SK-MEL-5 (cell line): ENCODE results near the gene MAST4. TPM values are rescaled to one million over a fixed set of nuclear protein-coding genes. Genes with fewer than 3 reads are reported as not detected.
A peak's percentile ranks its signal among the peaks of the same experiment; 100 is the strongest.

Experiments used
- DNase-seq: peaks from one replicate; pipeline ENCODE4 v3.0.0-alpha.2; 2016; ENCODE audit warnings: low read depth, low spot score
- in situ Hi-C: cut with HindIII; loops from 2 replicates; pipeline ENCODE4 v1.10.0; 2016; ENCODE audit warnings: low sequenced_read_pairs, high pct_unique_total_duplicates, low pct_unique_long_range_greater_than_20kb
- total RNA-seq: library from RNA; depleted of rRNA; stranded (reverse); fragments of >200 nt; shearing (Covaris generic); gene quantifications from 2 replicates; pipeline ENCODE4 v1.2.3, GENCODE V29; 2014

MAST4 gene
- total RNA-seq, 1 experiment from 2014 or later = 1.6 TPM

DNA sequence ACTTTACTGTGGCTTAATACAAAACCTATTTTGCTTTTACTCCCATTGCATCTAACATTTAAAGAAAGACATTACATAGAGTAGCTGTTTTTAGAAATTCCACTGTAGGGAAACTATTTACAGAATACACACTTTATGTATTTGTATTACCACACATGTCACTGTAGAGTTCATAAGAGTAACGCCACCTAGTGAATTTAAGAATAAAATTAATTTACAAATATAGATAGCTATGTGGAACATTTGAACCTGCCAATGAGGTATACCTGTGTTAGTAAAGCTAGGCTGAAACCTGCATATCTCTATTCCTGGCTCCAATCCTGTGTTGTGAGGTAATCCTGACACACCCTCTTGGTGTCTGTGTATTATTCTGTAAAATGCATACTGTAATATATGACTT, 234.4 kb downstream of the MAST4 start:
- peak; percentile 8 for DNase-seq
- in situ Hi-C loops = no loop called here

DNA sequence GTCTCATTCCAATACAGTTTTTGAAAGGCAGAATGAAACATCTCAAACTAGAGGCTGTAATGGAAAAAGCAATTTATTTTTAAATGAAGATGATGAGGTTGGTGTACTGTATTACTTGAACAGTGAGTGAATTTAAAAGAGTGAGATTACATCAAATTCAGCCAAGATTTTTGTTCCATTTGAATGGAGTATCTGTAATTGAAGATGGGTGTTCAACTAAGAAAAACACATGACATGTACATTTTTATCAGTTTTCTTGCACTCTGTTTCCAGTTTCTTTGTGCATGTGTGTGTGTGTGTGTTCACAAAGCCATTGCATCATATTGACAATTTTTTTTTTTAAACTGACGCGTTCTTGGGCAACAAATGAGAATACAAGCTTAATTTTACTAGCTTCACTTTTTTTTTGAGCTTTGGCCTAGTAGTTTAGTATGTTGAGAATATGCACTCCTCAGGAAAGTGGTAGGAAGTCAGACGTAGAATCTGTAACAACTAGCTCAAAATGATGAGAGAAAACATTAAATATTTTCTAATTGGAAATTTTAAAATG, 243.5 kb downstream of the MAST4 start:
- in situ Hi-C loops = no loop called here
- DNase-seq = no peak

DNA sequence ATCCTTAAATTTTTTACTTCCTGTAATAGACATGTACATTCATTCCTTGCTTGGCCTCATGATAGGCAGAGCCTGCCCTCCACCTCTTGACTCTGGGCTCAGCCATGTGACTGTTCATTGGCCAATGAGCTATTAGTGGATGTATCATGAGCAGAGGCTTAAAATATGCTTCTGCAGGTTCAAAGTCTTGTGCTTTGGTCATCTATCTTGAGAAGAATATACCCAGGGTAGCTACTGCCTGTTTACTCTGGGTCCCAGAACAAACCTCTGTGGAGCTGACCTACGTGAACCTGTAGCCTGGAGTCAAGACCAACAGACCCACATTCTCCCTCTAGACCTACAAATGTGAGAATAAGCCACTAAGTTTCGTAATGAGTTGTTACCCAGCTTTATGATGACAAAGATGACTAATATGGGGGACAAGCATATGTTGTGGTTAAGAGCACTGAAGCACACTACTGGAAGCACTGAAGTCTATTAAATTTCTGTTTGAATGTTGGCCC, 244.4 kb downstream of the MAST4 start:
- DNase-seq = no peak
- in situ Hi-C loops = no loop called here

DNA sequence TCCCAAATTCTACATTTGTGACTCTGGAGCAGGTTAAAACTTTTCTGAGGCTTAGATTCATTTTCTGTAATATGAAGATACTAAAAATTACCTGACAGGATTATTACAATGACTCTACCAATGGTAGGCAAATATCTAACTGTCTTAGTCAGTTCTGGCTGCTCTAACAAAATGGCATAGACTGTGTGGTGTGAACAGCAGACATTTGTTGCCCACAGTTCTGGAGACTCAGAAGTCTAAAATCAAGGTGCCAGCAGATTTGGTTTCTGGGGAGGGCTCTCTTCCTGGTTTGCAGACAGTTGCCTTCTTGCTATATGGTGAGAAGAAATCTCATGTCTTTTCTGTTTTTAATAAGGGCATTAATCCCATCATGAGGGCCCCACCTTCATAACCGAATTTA, 245.1 kb downstream of the MAST4 start:
- in situ Hi-C loops = no loop called here
- no peak for DNase-seq

DNA sequence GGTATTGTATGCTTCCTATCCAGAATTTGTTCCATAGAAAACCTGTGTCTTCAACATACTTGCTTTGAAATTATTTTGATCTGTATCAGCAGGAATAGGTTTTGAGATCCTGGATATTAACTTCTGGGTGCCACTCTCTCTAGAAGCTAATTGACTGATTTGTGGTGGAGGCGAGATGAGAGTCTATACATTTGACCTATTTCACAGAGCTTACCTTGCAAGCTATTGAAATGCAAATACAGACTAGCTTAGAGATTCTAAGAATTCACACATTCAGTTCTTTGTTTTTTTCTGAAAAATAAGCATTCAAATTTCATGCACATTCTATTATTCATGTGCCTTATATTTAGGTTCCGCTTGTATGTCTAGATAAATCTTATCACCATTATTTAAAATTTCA, 246.3 kb downstream of the MAST4 start:
- DNase-seq = no peak
- in situ Hi-C loops = no loop called here

DNA sequence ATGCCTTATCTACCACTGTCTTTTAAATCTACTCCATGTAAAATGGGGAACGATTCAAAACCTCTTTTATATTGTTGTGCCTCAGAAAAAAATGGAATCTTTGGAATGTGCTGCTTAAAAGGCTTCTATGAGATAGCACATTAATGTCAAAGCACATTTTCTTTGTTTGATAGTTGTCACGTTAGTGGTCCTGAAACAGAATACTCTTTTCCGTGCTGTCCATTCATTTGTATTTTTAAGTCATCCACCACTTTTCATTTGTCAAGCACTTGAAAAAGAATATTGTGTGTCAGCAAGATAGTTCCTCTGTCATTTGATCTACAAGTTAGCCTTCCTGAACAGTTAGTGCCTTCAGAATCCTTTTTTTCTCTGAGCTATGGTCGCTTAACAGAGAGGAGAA, 246.9 kb downstream of the MAST4 start:
- in situ Hi-C loops = no loop called here
- no peak for DNase-seq

GRCh38 chr5:66848749-66849641, 252.8 kb downstream of the MAST4 start:
- DNase-seq = no peak
- in situ Hi-C loops = no loop called here

DNA sequence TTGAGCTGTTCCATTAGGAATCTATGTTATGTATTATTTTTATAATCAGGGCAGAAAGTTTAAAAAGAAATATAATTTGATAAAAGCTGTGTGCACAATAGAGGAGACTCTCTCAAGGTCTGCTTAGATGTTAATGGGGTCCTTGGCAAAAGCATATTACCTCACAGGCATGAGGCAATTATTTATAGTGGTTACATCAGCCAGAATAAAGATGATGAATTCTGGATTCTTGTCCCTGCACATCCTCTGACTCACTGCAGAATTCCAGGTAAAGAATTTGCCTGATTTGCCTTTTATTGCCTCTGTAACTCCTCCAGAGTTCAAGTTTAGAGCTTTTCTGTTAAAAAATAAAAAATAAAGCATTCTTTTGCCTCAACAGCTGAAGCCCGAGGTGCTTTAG, 253.6 kb downstream of the MAST4 start:
- in situ Hi-C loops = no loop called here
- no peak for DNase-seq

DNA sequence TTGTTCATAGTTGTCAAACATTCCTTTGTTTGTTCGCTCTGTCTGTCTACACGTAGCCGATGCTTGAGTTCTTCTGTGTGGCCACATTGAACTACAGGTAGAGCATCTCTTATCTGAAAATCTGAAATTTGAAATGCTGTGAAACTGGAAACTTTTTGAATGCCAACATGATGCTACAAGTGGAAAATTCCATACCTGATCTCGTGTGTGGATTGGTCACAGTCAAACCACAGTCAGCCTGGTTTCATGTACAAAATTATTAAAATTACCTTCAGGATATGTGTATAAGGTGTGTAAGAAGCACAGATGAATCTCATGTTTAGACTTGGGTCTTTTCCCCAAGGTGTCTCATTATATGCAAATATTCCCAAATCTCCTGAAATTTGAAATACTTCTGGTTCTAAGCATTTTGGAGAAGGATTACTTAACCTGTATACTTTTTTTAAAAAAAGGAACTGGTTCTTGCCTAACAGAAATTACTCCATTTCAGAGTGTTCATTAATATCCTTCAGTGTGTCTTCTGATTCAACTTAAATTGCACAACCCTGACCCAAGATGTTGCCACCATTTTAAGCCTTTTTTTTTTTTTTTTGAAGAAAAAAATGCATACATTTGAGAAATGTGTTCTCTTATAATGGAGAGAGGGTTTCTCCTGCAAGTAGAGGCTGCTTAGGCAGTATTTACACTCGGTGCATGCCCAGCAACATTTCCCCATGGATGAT, 254.3 kb downstream of the MAST4 start:
- no peak for DNase-seq
- in situ Hi-C loops = no loop called here

- in situ Hi-C loops = no loop called here
- DNase-seq = no peak
Measured at GRCh38 chr5:66851306-66851705, 255.1 kb downstream of the MAST4 start.

DNA sequence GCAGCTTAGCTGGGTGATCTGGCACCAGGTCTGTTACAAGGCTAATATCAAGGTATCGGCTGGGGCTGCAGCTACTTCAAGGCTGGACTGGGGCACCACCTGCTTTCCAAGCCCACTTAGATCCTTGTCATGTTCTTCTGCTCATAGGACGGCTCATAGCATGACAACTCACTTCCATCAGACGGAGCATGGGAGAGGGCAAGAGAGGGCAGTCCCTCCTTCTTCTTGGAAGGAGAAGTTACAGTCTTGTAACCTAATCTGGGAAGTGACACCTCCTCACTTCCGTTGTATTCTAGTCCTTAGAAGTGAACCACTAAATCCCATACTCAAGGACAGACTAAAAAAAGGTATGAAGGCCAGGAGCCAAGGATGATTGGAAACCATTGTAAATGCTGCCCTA, 258.2 kb downstream of the MAST4 start:
- in situ Hi-C loops = no loop called here
- no peak for DNase-seq

DNA sequence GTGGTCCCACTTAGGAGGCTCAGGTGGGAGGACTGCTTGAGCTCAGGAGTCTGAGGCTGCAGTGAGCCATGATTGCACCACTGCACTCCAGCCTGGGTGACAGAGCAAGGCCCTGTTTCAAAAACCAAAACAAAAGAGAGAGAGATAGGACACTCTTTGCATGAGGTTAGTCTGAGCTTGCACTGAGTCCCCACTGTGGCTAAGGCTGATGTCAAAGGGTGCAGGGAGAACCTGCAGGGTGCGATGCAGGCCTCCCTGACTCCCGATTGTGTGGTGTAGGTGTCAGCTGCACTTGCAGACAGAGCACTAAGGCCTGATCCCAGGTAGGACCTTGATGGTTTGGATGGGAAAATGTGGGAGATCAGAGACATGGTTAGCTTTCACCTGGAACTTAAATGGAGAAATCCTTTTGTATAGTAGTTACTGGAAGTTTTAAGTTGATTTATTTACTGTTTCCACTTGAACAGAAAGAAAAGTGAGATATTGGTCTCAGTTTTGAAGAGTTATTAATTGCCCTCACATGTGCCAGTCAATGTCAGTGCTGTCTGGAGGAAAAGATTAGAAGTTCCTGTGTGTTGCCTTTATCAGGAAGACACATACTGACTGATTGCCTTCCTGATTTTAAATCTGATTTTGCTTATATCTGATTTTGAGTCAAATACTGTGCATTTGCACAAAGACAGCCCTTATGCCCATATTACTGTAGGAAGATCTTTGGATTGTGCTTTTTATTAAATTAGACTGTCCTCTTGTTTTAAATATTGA, 260.0 kb downstream of the MAST4 start:
- in situ Hi-C loops = no loop called here
- DNase-seq = no peak

DNA sequence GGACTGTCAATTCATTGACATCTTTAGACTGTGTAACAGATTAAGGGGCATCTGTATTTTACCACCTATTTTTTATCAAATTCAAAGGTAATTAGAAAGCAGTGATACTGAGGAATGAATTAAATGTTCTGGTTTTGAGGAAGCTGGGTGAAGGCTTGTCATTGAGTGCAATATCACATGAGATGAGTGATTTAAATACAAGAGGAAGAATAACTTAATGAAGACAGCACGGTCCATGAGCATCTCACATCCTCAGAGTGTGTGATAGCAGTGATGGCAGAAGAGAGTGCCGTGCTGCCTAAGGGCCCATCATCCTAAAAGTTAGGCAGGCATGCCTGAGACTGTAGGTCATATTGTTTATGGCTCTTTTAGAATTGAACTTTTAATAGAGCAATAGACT, 263.3 kb downstream of the MAST4 start:
- in situ Hi-C loops = no loop called here
- DNase-seq = no peak

DNA sequence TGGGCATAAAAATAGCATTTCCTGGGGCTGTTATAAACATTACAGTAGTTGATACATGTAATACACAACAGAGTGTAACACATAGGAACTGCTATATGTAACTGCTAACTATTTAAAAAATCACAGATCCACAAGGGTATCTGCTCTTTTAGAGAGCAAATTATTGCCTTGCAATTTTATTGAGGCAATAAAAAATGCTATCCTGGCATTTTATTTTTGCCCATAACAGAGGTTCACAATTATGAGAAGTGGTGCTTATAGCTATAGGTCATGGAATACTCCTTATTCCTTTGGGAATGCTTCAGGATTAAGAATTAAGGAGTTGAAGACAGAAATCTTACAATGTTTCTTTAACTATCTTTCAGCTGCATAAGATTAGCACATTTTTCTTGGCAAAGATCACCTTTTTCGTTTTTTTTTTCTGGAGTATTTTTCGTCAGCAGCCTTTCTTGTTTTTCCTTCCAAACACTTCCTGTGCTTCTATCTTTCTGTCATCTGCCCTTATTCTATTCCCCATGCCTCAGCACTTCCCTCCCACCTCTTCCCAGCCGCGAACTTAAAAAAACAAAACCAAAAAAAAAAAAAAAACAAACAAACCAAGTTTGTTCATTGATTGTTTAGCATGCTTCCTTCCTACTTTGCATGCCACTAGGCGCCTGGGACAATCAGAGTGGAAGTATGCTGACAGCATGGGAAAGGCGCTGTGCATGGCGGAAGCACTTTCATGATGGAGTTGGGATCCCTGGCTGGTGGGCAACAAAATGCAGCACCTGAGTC, 264.2 kb downstream of the MAST4 start:
- in situ Hi-C loops = no loop called here
- no peak for DNase-seq

DNA sequence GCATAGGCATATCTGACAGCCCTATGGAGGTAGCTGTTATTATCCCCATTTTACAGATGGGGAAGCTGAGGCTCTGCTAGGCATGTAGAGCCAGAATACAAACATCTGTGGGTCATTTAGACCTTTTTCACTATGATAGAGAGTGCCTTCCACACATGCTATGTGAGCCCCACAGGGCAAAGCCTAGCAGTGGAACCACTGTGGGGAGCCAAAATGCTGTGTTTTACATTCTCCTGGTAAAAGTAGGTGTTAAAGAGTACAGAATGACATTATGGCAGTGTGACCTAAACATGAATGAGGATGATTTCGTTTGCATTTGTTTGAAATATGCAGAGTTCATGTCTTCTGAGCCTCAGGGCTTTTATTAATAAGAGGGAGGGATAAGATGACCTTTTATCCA, 265.2 kb downstream of the MAST4 start:
- peak; percentile 4 for DNase-seq

GRCh38 chr5:66862020-66862419, 265.8 kb downstream of the MAST4 start:
- no peak for DNase-seq
- in situ Hi-C loops = no loop called here

More for the DNA sequence above, 265.2 kb downstream of the MAST4 start:
- in situ Hi-C loops = no loop called here
